GM10266 (cell line): ENCODE measurements around the gene DMAC2.

ENCODE experiments used
- DNase-seq: peaks from one replicate; pipeline ENCODE4 v3.0.0; 2012; ENCODE audit errors: extremely low spot score
- CTCF ChIP-seq: IDR thresholded peaks from 2 replicates; pipeline ENCODE4 v1.5.1; 2012; ENCODE audit warnings: mild to moderate bottlenecking, low read depth; ENCODE audit not compliant: control insufficient read depth, insufficient read depth; ENCODE audit errors: missing control alignments

DMAC2 gene

GRCh38 chr19:41403181-41403970 lies 36.3 kb downstream of the DMAC2 start:
- no peak for TF ChIP-seq CTCF
- no peak for DNase-seq

- TF ChIP-seq CTCF, result no peak
- no peak for DNase-seq
Observed at GRCh38 chr19:41402010-41402409, 37.7 kb downstream of the DMAC2 start.

- no peak for DNase-seq
- TF ChIP-seq CTCF, result no peak
Observed at GRCh38 chr19:41401483-41401882, 38.2 kb downstream of the DMAC2 start.

- DNase-seq, result no peak
- no peak for TF ChIP-seq CTCF
Observed at GRCh38 chr19:41399525-41399924, 40.2 kb downstream of the DMAC2 start.

GRCh38 chr19:41399091-41399490 lies 40.6 kb downstream of the DMAC2 start:
- TF ChIP-seq CTCF, result no peak
- no peak for DNase-seq

- no peak for TF ChIP-seq CTCF
- no peak for DNase-seq
Observed at GRCh38 chr19:41398598-41398997, 41.1 kb downstream of the DMAC2 start.

GRCh38 chr19:41398050-41398418 lies 41.7 kb downstream of the DMAC2 start:
- no peak for TF ChIP-seq CTCF
- DNase-seq, result no peak
